WTC11 (cell line): ENCODE results near the gene COL26A1. TPM values are rescaled to one million over a fixed set of nuclear protein-coding genes. Genes with fewer than 3 reads are reported as not detected.
A peak's percentile ranks its signal among the peaks of the same experiment; 100 is the strongest.

Experiments
- ATAC-seq: fragments of 200-7000 bp; cut with Tn5 transposase; 2 replicates; pipeline ENCODE4 v1.10.0; 2021; ENCODE audit warnings: mild to moderate bottlenecking, moderate library complexity
- CTCF ChIA-PET: fragments of 300-600 bp; sonication (Branson Sonifier 250); formaldehyde crosslinking; loops from one replicate; lab custom pipeline; 2021; ENCODE audit warnings: antibody characterized with exemption; lab: Charles Lee
- POLR2A ChIA-PET: fragments of 350-600 bp; sonication (Branson Sonifier 250); formaldehyde crosslinking; loops from one replicate; lab custom pipeline; 2021; ENCODE audit warnings: antibody characterized with exemption; lab: Charles Lee
- DNase-seq: peaks from one replicate; pipeline ENCODE4 v3.0.0; 2021; ENCODE audit warnings: low spot score
- H3K27ac Mint-ChIP-seq: 2 replicates; pipeline ENCODE4 v1.8.0; 2021; ENCODE audit warnings: mixed read lengths
- H3K27me3 Mint-ChIP-seq: 2 replicates; pipeline ENCODE4 v1.8.0; 2021; ENCODE audit warnings: low read depth, mild to moderate bottlenecking, moderate library complexity, mixed read lengths
- H3K36me3 Mint-ChIP-seq: 2 replicates; pipeline ENCODE4 v1.8.0; 2021; ENCODE audit warnings: mixed read lengths
- H3K4me1 Mint-ChIP-seq: 2 replicates; pipeline ENCODE4 v1.8.0; 2022; ENCODE audit warnings: mixed read lengths
- H3K4me3 Mint-ChIP-seq: 2 replicates; pipeline ENCODE4 v1.8.0; 2021; ENCODE audit warnings: mild to moderate bottlenecking, moderate library complexity, mixed read lengths
- H3K9me3 Mint-ChIP-seq: 2 replicates; pipeline ENCODE4 v1.8.0; 2021; ENCODE audit warnings: mixed read lengths
- CREB1 ChIP-seq: sonication (generic); formaldehyde crosslinking; IDR thresholded peaks from 2 replicates; pipeline ENCODE4 v1.8.0; 2023; ENCODE audit warnings: mild to moderate bottlenecking, missing genetic modification reagents
- CREM ChIP-seq: sonication (generic); formaldehyde crosslinking; IDR thresholded peaks from 2 replicates; pipeline ENCODE4 v1.8.1; 2022; ENCODE audit warnings: mild to moderate bottlenecking, missing genetic modification reagents, moderate library complexity
- EMX1 ChIP-seq: fragments of 250-450 bp; sonication (Bioruptor Pico); IDR thresholded peaks from 2 replicates; pipeline ENCODE4 v1.8.0; 2021; ENCODE audit warnings: mild to moderate bottlenecking
- GABPB1 ChIP-seq: sonication (generic); formaldehyde crosslinking; IDR thresholded peaks from 2 replicates; pipeline ENCODE4 v1.8.1; 2023; ENCODE audit warnings: mild to moderate bottlenecking, missing genetic modification reagents
- HMGA2 ChIP-seq: fragments of 250-450 bp; sonication (Bioruptor Pico); IDR thresholded peaks from 2 replicates; pipeline ENCODE4 v1.4.0; 2021; ENCODE audit warnings: mild to moderate bottlenecking, moderate library complexity
- IRF1 ChIP-seq: sonication (generic); formaldehyde crosslinking; IDR thresholded peaks from 2 replicates; pipeline ENCODE4 v1.8.0; 2023; ENCODE audit warnings: missing genetic modification reagents
- JAZF1 ChIP-seq: fragments of 250-450 bp; sonication (Bioruptor Pico); IDR thresholded peaks from 2 replicates; pipeline ENCODE4 v1.9.0; 2021; ENCODE audit warnings: moderate library complexity, mild to moderate bottlenecking, inconsistent platforms
- JUN ChIP-seq: sonication (generic); formaldehyde crosslinking; IDR thresholded peaks from 2 replicates; pipeline ENCODE4 v1.8.0; 2023; ENCODE audit warnings: mild to moderate bottlenecking, missing genetic modification reagents
- MLX ChIP-seq: sonication (generic); formaldehyde crosslinking; IDR thresholded peaks from 2 replicates; pipeline ENCODE4 v1.8.1; 2023; ENCODE audit warnings: mild to moderate bottlenecking, missing genetic modification reagents, moderate library complexity
- MXD4 ChIP-seq: fragments of 250-450 bp; sonication (Bioruptor Pico); IDR thresholded peaks from 2 replicates; pipeline ENCODE4 v1.8.0; 2021; ENCODE audit warnings: mild to moderate bottlenecking, moderate library complexity, borderline replicate concordance
- NFATC4 ChIP-seq: fragments of 250-450 bp; sonication (Bioruptor Pico); IDR thresholded peaks from 2 replicates; pipeline ENCODE4 v1.9.0; 2021; ENCODE audit warnings: mild to moderate bottlenecking
- NFYB ChIP-seq: sonication (generic); formaldehyde crosslinking; conservative IDR thresholded peaks from 2 replicates; pipeline ENCODE4 v1.8.0; 2022; ENCODE audit warnings: low read depth, missing genetic modification reagents
- NR3C1 ChIP-seq: sonication (generic); formaldehyde crosslinking; conservative IDR thresholded peaks from 2 replicates; pipeline ENCODE4 v1.8.1; 2023; ENCODE audit warnings: low read depth, mild to moderate bottlenecking, missing genetic modification reagents
- PRRX2 ChIP-seq: fragments of 250-450 bp; sonication (Bioruptor Pico); IDR thresholded peaks from 2 replicates; pipeline ENCODE4 v1.8.0; 2021; ENCODE audit warnings: mild to moderate bottlenecking
- TEAD4 ChIP-seq: sonication (generic); formaldehyde crosslinking; IDR thresholded peaks from 2 replicates; pipeline ENCODE4 v1.8.0; 2022; ENCODE audit warnings: mild to moderate bottlenecking, missing genetic modification reagents
- ZNF263 ChIP-seq: sonication (generic); formaldehyde crosslinking; IDR thresholded peaks from 2 replicates; pipeline ENCODE4 v1.8.1; 2022; ENCODE audit warnings: low read depth, mild to moderate bottlenecking, moderate library complexity, missing genetic modification reagents
- ZNF281 ChIP-seq: sonication (generic); formaldehyde crosslinking; IDR thresholded peaks from 2 replicates; pipeline ENCODE4 v1.8.0; 2023; ENCODE audit warnings: mild to moderate bottlenecking, missing genetic modification reagents
- ZNF317 ChIP-seq: sonication (generic); formaldehyde crosslinking; IDR thresholded peaks from 2 replicates; pipeline ENCODE4 v1.8.1; 2023; ENCODE audit warnings: low read depth, mild to moderate bottlenecking, moderate library complexity, missing genetic modification reagents, borderline replicate concordance
- ZNF423 ChIP-seq: fragments of 250-450 bp; sonication (Bioruptor Pico); IDR thresholded peaks from 2 replicates; pipeline ENCODE4 v2.1.2; 2022; ENCODE audit warnings: mild to moderate bottlenecking, moderate library complexity
- total RNA-seq: library from RNA; stranded (reverse); gene quantifications from 3 replicates; pipeline ENCODE4 v1.2.3, GENCODE V29; 2021
- TF ChIP-seq, protein P1 (sequence below): sonication (generic); formaldehyde crosslinking; IDR thresholded peaks from 2 replicates; pipeline ENCODE4 v1.8.0; 2022; ENCODE audit warnings: mild to moderate bottlenecking, missing genetic modification reagents
- TF ChIP-seq, protein P2 (sequence below): sonication (generic); formaldehyde crosslinking; IDR thresholded peaks from 2 replicates; pipeline ENCODE4 v1.8.1; 2023; ENCODE audit warnings: mild to moderate bottlenecking, moderate library complexity, missing genetic modification reagents
- TF ChIP-seq, protein P3 (sequence below): sonication (generic); formaldehyde crosslinking; IDR thresholded peaks from 2 replicates; pipeline ENCODE4 v1.8.0; 2022; ENCODE audit warnings: mild to moderate bottlenecking, missing genetic modification reagents
- TF ChIP-seq, protein P4 (sequence below): sonication (generic); formaldehyde crosslinking; IDR thresholded peaks from 2 replicates; pipeline ENCODE4 v1.8.1; 2023; ENCODE audit warnings: mild to moderate bottlenecking, missing genetic modification reagents, moderate library complexity

The COL26A1 gene
- total RNA-seq, 1 experiment from 2014 or later: 64.4 TPM

DNA sequence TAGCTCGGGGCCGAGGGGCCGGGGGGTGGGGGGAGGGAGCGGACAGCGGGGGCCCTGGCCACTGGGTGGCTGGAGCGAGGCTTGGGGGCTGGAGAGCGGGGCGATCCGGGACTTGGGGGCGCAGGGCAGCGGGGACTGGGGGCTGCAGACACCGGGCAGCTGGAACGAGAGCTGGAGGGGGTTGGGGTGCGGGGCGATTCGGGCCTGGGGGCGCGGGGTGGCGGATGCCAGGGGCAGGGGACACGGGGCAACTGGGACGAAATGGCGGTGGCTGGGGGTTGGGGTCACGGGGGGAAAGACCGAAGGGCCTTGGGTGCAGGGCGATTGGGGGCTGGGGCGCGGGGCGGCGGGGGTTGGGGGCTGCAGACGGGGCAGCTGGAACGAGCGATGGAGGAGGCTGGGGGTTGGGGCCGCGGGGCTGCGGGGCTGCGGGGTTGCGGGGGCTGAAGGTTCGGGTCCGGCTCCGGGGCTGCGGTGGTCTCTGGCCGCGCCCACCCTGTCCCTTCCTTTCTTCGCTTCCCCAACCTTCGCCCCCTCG lies 590 bp downstream of the COL26A1 start (continued):
- no peak for TF ChIP-seq MLX (CRISPR knock-in tag)
- no peak for TF ChIP-seq CREB1 (CRISPR knock-in tag)
- TF ChIP-seq NFATC4 (CRISPR knock-in tag): no peak
- TF ChIP-seq, all 79 proteins: peak for 0

DNA sequence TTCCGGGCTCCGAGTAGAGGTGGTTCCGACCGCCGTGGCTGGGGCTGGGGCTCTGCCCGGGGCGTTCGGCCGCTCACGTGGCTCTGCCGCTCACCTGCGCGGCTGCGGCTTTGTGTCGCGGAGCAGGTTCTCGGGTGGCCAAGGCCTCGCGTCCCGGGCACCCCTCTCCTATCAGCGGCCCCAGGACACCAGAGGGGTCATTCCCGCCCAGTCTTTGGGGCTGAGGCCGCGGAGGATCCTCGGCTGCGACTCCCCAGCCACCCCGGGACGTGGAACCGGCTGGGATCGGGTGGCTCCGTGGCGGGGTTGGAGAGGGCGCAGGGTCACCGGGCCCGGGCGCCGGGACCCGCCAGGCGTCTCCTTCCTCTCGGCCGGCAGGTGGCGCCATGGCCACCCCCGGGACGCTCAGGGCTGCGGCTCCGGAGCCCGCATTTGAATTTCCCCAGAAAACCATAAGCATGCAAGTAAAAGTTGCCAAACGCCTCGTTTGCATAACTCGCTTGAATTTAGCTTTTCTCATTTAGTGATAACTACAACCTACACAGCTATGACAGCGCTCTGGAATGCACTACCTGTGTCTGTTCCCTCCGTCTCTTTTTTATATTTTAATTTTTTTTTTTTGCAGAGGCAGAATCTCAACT lies 1.2 kb downstream of the COL26A1 start:
- CTCF ChIA-PET: interaction anchor here (0.8 to 4.2 kb wide), 14 partner anchors 9 to 220 kb away, joined by 3 to 55 read pairs (median 4); no protein-coding TSS in a partner anchor
- ATAC-seq (peak; percentile 79), DNase-seq (peak; percentile 75)
- Mint-ChIP-seq H3K9me3 (peaks cover 10% of the 10 kb centered on the region), H3K4me1 (peaks cover 28% of the 10 kb centered on the region), H3K27me3 (peaks cover 6% of the 10 kb centered on the region; the same call in 1 of the 2 replicates), H3K36me3 (peaks cover 12% of the 10 kb centered on the region), H3K4me3 (peak overlapping the region; percentile 62), H3K27ac (no peak overlapping the region)
- POLR2A ChIA-PET: no interaction called here
- TF ChIP-seq, protein P1, sequence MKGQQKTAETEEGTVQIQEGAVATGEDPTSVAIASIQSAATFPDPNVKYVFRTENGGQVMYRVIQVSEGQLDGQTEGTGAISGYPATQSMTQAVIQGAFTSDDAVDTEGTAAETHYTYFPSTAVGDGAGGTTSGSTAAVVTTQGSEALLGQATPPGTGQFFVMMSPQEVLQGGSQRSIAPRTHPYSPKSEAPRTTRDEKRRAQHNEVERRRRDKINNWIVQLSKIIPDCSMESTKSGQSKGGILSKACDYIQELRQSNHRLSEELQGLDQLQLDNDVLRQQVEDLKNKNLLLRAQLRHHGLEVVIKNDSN: peak; percentile 72
- TF ChIP-seq, protein P2, sequence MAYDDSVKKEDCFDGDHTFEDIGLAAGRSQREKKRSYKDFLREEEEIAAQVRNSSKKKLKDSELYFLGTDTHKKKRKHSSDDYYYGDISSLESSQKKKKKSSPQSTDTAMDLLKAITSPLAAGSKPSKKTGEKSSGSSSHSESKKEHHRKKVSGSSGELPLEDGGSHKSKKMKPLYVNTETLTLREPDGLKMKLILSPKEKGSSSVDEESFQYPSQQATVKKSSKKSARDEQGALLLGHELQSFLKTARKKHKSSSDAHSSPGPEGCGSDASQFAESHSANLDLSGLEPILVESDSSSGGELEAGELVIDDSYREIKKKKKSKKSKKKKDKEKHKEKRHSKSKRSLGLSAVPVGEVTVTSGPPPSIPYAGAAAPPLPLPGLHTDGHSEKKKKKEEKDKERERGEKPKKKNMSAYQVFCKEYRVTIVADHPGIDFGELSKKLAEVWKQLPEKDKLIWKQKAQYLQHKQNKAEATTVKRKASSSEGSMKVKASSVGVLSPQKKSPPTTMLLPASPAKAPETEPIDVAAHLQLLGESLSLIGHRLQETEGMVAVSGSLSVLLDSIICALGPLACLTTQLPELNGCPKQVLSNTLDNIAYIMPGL (CRISPR knock-in tag): peak; percentile 98
- no peak for TF ChIP-seq NFATC4 (CRISPR knock-in tag)
- TF ChIP-seq GABPB1 (CRISPR knock-in tag): no peak
- no peak for TF ChIP-seq ZNF281 (CRISPR knock-in tag)
- TF ChIP-seq HMGA2: no peak
- TF ChIP-seq TEAD4 (CRISPR knock-in tag): no peak
- TF ChIP-seq JAZF1: no peak
- TF ChIP-seq ZNF317 (CRISPR knock-in tag): 0 out of 2 replicates have a peak, but pooled peaks have one; percentile 24
- no peak for TF ChIP-seq NFYB (CRISPR knock-in tag)
- 0 out of 2 replicates have a peak, but pooled peaks have one; percentile 62 for TF ChIP-seq CREB1 (CRISPR knock-in tag)
- no peak for TF ChIP-seq CREM
- TF ChIP-seq JUN (CRISPR knock-in tag): peak; percentile 52; the same call in 1 of the 2 replicates
- TF ChIP-seq ZNF423: no peak
- TF ChIP-seq, protein P3, sequence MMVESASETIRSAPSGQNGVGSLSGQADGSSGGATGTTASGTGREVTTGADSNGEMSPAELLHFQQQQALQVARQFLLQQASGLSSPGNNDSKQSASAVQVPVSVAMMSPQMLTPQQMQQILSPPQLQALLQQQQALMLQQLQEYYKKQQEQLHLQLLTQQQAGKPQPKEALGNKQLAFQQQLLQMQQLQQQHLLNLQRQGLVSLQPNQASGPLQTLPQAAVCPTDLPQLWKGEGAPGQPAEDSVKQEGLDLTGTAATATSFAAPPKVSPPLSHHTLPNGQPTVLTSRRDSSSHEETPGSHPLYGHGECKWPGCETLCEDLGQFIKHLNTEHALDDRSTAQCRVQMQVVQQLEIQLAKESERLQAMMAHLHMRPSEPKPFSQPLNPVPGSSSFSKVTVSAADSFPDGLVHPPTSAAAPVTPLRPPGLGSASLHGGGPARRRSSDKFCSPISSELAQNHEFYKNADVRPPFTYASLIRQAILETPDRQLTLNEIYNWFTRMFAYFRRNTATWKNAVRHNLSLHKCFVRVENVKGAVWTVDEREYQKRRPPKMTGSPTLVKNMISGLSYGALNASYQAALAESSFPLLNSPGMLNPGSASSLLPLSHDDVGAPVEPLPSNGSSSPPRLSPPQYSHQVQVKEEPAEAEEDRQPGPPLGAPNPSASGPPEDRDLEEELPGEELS: 0 out of 2 replicates have a peak, but pooled peaks have one; percentile 29
- TF ChIP-seq NR3C1 (CRISPR knock-in tag): no peak
- no peak for TF ChIP-seq PRRX2 (CRISPR knock-in tag)
- no peak for TF ChIP-seq EMX1
- no peak for TF ChIP-seq IRF1 (CRISPR knock-in tag)
- no peak for TF ChIP-seq ZNF263 (CRISPR knock-in tag)
- no peak for TF ChIP-seq MXD4 (CRISPR knock-in tag)
- TF ChIP-seq, protein P4, sequence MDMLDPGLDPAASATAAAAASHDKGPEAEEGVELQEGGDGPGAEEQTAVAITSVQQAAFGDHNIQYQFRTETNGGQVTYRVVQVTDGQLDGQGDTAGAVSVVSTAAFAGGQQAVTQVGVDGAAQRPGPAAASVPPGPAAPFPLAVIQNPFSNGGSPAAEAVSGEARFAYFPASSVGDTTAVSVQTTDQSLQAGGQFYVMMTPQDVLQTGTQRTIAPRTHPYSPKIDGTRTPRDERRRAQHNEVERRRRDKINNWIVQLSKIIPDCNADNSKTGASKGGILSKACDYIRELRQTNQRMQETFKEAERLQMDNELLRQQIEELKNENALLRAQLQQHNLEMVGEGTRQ (CRISPR knock-in tag): peak; percentile 74
